H1 (cell line): Measurements from ENCODE around the gene CDC45.

ENCODE experiments used
- BACH1 ChIP-seq: IDR thresholded peaks from 2 replicates; pipeline ENCODE4 v1.6.1; 2012; ENCODE audit warnings: low read length, improper control_type of control experiment
- CBX5 ChIP-seq: fragments of 300-800, 300-1000 bp; sonication (generic); IDR thresholded peaks from 2 replicates; pipeline ENCODE4 v1.7.1; 2016; ENCODE audit warnings: antibody characterized with exemption, low read length, low read depth
- EGR1 ChIP-seq: IDR thresholded peaks from 2 replicates; pipeline ENCODE4 v1.6.1; 2011; ENCODE audit warnings: low read depth, low read length, borderline replicate concordance
- JUND ChIP-seq: IDR thresholded peaks from 2 replicates; pipeline ENCODE4 v1.6.1; 2011; ENCODE audit warnings: mild to moderate bottlenecking, improper control_type of control experiment, low read length
- PHF8 ChIP-seq: fragments of 200-600 bp; sonication (generic); conservative IDR thresholded peaks from 2 replicates; pipeline ENCODE4 v1.7.1; 2012; ENCODE audit warnings: low read depth, mild to moderate bottlenecking, inconsistent platforms, low read length, moderate library complexity
- POLR2A ChIP-seq, 2 experiments: IDR thresholded peaks; 1 replicate in 1 of 2; 2 replicates in 1 of 2; pipeline ENCODE4 v1.6.1; 2011; ENCODE audit warnings: low read depth in 2 of 2, low read length in 2 of 2, mild to moderate bottlenecking in 2 of 2; ENCODE audit errors: control extremely low read depth in 1 of 2
- POLR2AphosphoS5 ChIP-seq: IDR thresholded peaks from 2 replicates; pipeline ENCODE4 v1.6.1; 2011; ENCODE audit warnings: low read depth, low read length
- RAD21 ChIP-seq, 2 experiments: IDR thresholded peaks in 1 of 2; conservative IDR thresholded peaks in 1 of 2; 2 replicates each; pipeline ENCODE4 v1.6.1; 2011; ENCODE audit warnings: low read depth in 2 of 2, low read length in 2 of 2, improper control_type of control experiment in 1 of 2, inconsistent platforms in 1 of 2, mild to moderate bottlenecking in 1 of 2, moderate library complexity in 1 of 2
- SAP30 ChIP-seq: fragments of 300-600 bp; sonication (generic); IDR thresholded peaks from 2 replicates; pipeline ENCODE4 v1.7.1; 2012; ENCODE audit warnings: low read length, moderate library complexity, mild to moderate bottlenecking, inconsistent platforms; ENCODE audit not compliant: insufficient read depth, insufficient replicate concordance
- TAF1 ChIP-seq: IDR thresholded peaks from 2 replicates; pipeline ENCODE4 v1.6.1; 2011; ENCODE audit warnings: mild to moderate bottlenecking, low read depth, low read length
- YY1 ChIP-seq: IDR thresholded peaks from 2 replicates; pipeline ENCODE4 v1.6.1; 2011; ENCODE audit warnings: low read depth, mild to moderate bottlenecking, low read length
- TF ChIP-seq, protein P1 (sequence below), 3 experiments: IDR thresholded peaks; 1 replicate in 2 of 3; 2 replicates in 1 of 3; pipeline versions ENCODE4 v1.5.1 to v1.6.1; 2011; ENCODE audit warnings: low read length in 3 of 3, mild to moderate bottlenecking in 3 of 3, inconsistent platforms in 2 of 3, low read depth in 1 of 3, moderate library complexity in 1 of 3; ENCODE audit not compliant: insufficient read depth in 1 of 3; ENCODE audit errors: control extremely low read depth in 1 of 3

DNA sequence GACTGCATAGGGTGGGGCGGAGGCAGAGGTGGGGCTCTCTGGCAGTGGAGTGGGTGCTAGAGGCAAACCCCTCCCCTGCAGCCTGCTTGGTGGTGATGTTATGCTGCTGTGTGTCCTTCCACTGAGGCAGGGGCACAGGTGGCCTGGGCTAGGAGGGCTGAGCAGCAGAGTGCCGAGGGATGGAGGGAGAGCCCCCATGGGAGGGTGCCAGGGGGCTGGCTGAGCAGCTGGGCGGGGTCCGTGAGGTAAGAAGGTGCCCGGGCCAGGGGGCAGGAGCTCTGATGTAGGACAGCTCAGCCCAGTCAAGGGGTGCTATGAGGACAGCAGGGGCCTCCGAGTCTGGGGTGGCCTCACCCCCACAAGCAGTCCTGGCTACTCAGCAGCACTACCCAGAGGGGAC, 40.3 kb downstream of the CDC45 start:
- no peak for TF ChIP-seq POLR2A (IDR thresholded peaks at IDR 0.05; ENCODE audit: control extremely low read depth in 1 of 2, low read depth in 2 of 2, low read length in 2 of 2)
- no peak for TF ChIP-seq CBX5
- no peak for TF ChIP-seq BACH1
- TF ChIP-seq RAD21 (IDR thresholded peaks at IDR 0.05 in 1 of 2, conservative IDR thresholded peaks at IDR 0.05 in 1 of 2; ENCODE audit: low read depth in 2 of 2, low read length in 2 of 2): no peak
- TF ChIP-seq, protein P1, sequence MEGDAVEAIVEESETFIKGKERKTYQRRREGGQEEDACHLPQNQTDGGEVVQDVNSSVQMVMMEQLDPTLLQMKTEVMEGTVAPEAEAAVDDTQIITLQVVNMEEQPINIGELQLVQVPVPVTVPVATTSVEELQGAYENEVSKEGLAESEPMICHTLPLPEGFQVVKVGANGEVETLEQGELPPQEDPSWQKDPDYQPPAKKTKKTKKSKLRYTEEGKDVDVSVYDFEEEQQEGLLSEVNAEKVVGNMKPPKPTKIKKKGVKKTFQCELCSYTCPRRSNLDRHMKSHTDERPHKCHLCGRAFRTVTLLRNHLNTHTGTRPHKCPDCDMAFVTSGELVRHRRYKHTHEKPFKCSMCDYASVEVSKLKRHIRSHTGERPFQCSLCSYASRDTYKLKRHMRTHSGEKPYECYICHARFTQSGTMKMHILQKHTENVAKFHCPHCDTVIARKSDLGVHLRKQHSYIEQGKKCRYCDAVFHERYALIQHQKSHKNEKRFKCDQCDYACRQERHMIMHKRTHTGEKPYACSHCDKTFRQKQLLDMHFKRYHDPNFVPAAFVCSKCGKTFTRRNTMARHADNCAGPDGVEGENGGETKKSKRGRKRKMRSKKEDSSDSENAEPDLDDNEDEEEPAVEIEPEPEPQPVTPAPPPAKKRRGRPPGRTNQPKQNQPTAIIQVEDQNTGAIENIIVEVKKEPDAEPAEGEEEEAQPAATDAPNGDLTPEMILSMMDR (IDR thresholded peaks at IDR 0.05; ENCODE audit: control extremely low read depth in 1 of 3, insufficient read depth in 1 of 3, low read depth in 1 of 3, low read length in 3 of 3): no peak
- TF ChIP-seq SAP30: no peak
- no peak for TF ChIP-seq EGR1
- no peak for TF ChIP-seq POLR2AphosphoS5
- TF ChIP-seq YY1: no peak
- no peak for TF ChIP-seq JUND
- TF ChIP-seq PHF8: no peak
- TF ChIP-seq TAF1: no peak
